Activated CD4-positive, alpha-beta T cell treated with anti-CD3 and anti-CD28 coated beads for 4 hours (primary cell): ENCODE data around the gene C1S.
"Not testable (repeated sequence)": the region's sequence is repeated elsewhere in the genome, so short reads cannot be mapped to it uniquely, and the experiment has no call there.

ENCODE experiments used
- DNase-seq, 2 donors: peaks; one replicate each; pipeline ENCODE4 v3.0.0-alpha.2; 2020

C1S gene

DNA sequence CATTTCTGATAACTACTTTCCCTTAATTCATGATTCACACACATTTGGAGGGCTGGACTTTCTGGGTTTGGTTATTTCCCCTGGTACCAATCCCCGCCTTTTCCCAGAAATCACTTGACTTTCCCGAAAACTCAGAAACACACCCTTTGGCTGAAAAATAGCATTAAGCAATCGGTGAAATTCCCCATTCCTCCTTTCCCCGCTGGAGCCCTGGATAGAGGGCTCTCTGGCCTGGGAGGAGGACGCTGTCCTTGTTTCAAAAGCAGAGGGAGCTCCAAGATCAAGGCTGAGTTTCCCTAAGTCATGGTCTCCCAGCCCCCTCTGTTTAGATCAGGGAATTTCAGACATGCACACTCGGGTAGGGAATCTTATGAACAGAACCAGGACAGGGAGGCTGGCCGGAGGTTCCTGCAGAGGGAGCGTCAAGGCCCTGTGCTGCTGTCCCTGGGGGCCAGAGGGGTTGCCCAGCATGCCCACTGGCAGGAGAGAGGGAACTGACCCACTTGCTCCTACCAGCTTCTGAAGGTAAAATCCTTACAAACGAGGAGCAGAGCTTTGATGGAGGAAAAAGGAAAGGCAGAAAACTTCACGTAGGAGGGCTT, at the start of gene C1S:
TSS of gene C1S (plus strand) at position 366 of the 602 bp plus-strand sequence. CDS start 1,195 bp downstream, outside the sequence.
- DNase-seq: no peak

DNA sequence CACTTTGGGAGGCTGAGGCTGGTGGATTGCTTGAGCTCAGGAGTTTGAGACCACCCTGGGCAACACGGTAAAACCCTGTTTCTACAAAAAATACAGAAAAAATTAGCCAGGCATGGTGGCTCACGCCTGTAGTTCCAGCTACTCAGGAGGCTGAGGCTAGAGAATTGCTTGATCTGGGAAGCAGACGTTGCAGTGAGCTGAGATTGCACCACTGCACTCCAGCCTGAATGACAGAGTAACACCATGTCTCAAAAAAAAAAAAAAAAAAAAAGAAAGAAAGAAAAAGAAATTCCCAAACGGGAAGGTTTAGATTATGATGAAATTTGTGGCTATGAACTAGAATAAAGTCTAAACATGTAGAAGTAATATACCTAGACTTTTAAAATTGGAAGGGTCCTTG, 49.1 kb upstream of the C1S start:
- not testable (repeated sequence) for DNase-seq

DNA sequence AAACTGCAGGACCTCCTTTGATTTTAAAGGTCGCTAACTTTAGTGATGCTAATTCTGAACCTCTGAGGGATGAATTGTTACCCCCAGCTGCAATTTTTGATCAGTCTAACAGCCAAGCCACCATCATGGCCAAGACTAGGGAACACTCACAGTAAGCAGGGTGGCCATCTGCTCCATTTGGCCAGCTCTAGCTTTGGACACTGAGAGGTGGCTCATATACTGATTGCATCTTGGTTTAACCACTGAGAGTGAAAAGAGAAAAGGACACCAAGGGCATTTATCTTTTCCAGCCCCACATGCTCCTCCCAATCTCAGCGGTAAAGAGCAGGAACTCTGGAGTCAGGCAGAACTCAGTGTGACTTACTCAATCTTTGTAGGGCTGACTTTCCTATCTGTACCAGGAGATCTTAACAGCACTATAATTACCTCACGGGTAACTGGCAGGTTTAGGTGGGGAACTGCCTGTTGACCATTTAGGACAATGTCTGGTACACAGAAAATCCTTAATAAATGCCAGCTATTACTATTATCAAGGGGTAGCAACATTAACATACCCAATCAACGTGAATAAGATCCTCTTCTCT, 48.4 kb upstream of the C1S start:
- no peak for DNase-seq

DNA sequence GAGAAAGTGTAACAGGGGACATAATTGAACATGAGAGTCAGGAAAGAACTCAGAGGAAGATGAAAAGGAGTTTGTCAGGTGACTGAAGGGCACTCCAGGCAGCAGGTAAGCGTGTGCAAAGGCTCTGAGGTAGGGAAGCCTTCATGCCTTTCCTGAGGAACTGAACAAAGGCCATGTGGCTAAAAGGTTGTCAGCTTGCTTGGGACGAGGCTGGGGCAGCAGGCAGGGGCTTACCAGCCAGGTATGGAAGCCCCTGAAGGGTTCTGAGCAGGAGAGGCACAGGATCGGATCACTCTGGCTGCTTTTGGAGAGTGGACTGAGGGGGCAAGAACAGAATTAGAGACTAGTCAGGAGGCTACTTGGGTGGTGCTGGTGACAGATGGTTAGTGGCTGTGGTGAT, 47.4 kb upstream of the C1S start:
- DNase-seq: no peak

DNA sequence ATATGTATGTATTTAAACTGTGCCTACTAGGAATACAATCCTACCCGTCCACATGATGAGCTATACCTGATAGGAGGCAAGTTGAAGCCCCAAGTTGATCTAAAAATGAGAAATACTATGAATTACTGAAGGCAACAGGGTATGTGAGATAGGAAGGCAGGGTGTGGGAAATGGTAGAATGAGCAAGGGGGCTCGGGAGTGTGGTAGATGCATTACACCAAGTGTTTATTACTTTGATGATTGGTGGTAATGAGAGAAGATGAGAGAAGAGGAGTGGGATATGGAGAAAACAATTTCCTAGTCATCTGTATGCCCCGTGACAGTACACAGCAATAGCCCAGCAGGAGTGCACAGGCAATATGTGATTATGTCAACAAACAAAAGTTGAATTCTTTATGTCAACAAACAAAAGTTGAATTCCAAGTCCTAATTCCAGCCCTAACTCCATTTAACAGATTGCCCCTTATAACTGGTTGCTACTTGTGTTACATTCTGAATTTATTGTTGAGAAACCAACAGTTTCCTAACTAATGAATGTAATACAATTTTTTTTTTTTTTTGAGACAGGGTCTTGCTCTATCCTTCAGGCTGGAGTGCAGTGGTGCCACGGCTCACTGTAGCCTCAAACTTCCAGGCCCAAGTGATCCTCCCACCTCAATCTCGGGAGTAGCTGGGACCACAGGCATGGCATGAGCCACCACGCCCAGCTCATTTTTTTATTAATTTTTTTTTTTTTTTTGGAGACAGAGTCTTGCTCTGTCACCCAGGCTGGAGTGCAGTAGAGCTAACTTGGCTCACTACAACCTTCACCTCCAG, 44.8 kb upstream of the C1S start:
- DNase-seq: no peak

DNA sequence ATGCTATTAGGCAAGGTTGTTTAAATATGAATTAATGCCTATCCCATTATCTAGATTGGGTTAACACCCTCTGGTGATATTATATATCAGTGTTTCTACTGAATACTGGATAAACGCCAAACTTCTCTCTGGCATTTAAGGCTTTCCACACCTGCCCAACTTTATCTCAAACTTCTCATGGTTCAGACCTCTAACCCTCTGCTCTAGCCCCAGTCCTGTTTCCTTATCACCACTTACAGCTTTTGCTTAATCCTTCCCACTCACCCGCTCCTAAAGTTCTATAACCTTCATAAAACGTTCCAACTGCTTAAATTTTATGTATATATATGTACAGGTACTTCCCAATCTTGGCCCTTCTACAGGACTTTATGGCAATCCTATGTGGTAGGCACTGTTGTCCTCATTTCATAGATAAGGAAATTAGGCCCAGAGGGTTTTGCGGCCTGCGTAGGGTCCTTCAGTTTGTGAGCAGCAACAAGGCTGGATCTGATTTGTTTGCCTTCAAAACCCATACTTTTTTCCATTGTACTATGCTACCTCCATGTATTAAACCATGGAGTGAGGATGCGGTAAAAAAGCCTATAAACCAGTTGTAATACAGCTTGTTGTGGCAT, 43.5 kb upstream of the C1S start:
- no peak for DNase-seq

DNA sequence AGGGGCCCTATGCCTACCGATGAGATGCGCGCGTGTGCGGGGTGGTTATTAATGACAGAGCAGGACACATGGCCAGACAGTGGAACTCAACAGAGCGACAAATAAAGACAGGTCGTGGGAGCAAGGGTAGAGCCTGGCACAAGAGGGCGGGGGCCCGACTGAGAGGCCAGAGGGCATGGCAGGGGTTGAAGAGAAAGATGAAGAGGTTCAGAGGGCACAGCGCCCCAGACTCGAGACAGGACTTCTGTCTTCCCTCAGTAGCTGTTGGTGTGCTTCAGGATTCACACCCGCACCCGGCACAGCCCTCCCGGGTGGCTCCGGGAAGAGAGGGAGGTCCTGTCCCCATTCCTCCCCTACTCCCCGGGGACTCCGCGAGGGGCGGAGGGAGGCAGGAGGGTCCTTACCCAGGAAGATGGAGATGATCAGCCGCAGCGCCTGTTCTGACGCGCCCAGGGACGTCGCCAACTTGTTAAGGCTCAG, 42.6 kb upstream of the C1S start:
- DNase-seq: no peak

DNA sequence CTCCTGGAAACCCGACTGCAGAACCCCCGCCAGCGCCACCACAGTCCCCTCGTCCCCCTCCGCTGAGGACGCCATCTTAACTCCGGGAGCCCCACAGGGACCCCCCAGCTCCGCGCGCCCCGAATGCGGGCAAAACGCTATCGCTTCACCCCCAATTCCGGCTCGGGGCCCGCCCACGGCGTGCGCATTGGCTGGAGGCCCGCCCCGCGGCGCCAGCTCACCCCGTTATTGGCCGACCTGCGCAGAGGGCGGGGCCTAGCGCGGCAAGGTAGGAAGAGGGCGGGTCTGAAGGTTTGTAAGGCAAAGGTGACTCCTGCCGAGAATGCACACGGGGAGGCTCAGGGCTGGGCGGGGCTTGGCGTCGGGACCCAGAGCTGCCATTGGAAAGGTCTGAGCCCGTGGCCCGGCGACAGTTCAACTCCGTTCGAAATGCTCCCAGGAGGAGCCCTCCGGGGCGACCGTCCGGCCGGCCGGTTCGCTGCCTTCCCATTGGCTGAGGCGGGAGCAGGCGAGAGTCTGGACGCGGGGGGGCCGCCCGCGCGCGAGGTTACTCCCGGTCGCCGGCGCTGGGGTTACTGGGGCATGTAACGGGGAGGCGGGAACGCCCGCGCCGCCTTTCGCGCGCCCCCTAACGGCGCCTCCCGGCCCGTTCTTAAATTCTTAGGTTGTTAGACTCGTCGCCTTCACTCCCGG, 42.0 kb upstream of the C1S start, which contains the start of gene LPCAT3:
TSS of gene LPCAT3 (minus strand) at position 127 of the 693 bp plus-strand sequence. CDS start at position 75, 52 bp downstream.
- peak; percentile 95 to 97 for DNase-seq

DNA sequence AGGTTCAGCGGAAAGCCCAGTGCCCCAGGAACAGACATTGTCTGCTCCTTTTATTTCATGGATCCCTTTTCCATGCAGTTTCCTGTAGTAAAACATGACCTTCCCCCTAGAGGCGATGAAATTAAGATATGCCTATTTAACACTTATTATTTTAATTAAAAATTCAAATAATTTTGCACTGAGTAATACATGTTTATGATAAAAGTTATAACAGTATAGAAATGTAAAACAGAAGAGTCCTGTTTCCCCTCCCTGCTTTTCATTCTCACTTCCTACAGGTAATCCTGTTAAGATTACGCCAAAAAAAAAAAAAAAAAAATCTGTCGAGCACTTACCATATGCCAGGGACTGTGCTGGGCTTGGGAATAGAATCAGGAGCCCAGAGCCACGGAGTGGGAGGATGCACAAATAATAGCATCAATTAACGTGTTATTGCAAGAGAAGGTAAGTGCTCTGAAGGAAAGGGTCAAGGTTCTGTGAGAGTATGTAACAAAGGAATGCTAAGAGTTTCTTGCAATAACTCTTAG, 41.4 kb upstream of the C1S start:
- no peak for DNase-seq

DNA sequence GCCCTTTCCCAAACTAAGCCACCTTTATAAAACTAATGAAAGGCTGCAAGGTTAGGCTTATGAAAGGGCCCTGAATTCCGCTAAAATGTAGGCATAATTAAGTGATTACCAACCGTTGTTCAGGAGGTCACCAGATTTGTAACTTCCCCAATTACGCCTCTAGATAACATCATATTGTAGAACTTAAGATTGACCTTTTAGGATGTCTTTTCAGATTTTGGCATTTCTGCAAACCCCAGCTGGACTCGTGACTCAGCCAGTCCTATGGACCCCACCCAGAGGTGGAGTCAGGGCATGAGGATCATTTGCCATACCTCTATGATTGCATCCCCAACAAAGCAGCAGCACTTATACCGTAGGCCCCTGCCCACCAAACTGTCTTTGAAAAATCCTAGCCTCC, 38.6 kb upstream of the C1S start:
- no peak for DNase-seq

DNA sequence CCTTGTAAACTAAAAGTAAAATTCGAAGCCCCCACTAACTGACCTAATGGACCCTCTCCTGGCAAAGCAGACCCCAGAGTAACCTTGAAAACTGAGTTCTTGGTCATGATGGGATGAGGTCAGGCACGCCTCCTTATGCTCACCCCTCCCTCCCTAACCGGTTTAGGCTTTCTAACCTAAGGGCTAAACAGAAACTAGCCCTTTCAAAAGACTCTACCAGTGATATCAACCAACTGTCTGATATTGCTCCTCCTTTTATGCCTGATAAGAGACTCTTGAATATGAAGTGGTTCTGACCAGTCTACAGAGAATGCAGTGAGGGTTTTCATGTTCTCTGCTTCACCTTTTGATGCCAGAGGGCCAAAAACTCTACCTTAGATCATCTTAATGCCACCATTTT, 37.4 kb upstream of the C1S start:
- DNase-seq: no peak

DNA sequence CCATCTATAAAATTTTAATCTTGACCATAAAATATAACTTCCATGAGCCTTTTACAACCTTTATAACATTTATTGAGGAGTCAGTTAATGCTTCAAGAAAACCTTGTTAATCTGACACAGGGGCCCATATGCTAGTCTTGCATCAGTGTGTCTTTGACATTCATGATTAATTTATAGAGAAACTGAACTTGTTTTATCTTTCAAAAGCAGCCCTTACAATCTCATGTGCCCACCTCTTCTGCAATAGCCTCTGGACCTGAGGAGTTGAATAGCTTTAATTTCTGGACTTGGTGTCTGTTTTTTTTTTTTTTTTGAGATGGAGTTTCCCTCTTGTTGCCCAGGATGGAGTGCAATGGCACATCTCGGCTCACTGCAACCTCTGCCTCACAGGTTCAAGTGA, 33.7 kb upstream of the C1S start:
- DNase-seq: no peak

DNA sequence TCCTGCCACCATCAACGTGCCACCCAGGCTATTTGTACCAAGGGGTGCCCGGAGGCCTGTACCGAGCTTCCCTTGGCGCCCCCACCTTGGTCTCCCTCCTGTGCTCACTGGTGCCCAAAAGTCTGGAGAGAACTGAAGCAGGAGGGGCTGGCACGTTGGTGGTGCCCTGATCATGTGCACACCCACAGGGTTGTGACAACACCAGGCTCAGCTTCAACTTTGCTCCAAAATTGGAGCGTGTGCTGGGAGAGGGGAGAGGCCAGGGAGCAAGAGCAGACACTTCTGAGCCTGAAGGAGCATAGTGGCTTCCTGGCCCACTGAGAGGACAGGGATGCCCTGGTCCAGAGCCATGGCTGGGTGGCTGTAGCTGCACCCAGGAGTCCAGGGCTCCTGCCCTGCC, 29.2 kb upstream of the C1S start:
- no peak for DNase-seq

DNA sequence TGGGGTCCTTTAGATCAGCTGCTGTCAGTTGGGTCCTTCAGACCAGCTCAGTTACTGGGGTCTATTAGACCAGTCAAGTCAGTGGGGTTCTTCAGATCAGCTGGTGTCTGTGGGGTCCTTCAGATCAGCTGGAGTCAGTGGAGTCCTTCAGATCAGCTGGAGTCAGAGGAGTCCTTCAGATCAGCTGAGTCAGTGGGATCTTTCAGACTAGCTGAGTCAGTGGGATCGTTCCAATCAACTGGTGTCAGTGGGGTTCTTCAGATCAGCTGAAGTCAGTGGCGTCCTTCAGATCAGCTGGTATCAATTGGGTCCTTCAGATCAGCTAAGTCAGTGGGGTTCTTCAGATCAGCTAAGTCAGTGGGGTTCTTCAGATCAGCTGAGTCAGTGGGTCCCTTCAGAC, 27.5 kb upstream of the C1S start:
- no peak for DNase-seq

DNA sequence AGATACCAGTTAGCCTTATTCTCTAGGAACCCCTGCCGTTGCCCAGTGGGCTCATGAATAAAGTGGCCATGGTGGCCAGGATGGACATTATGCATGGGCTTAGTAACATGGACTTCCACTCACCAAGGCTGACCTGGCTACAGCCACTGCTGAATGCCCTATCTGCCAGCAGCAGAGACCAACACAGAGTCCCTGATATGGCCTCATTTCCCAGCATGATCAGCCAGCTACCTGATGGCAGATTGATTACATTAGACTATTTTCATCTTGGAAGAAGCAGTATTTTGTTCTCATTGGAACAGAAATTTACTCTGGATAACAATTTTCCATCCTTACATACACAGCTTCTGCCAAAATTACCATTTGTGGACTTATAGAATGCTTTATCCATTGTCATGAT, 26.1 kb upstream of the C1S start:
- DNase-seq: no peak

DNA sequence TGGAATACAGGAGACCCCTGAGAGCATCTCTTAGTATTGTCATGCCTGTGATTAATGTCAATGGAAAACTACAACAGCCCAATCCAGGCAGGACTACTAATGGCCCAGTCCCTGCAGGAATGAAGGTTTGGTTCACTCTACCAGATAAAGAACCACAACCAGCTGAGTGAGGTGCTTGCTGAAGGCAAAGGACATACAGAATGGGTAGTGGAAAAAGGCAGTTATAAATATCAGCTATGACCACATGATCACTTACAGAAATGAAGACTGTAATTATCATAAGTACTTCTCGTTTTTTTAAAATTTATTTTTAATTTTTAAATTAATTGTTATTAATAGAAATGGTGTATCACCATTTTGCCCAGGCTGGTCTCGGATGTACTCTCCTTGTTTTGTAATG, 25.1 kb upstream of the C1S start:
- DNase-seq: no peak

DNA sequence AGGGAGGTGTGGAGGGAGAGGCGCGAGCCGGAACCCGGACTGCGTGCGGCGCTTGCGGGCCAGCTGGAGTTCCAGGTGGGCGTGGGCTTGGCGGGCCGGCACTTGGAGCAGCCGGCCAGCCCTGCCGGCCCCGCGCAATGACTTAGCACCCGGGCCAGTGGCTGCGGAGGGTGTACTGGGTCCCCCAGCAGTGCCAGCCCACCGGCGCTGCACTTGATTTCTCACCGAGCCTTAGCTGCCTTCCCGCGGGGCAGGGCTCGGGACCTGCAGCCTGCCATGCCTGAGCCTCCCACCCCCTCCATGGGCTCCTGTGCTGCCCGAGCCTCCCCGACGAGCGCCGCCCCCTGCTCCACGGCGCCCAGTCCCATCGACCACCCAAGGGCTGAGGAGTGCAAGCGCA, 23.1 kb upstream of the C1S start:
- not testable (repeated sequence) for DNase-seq

DNA sequence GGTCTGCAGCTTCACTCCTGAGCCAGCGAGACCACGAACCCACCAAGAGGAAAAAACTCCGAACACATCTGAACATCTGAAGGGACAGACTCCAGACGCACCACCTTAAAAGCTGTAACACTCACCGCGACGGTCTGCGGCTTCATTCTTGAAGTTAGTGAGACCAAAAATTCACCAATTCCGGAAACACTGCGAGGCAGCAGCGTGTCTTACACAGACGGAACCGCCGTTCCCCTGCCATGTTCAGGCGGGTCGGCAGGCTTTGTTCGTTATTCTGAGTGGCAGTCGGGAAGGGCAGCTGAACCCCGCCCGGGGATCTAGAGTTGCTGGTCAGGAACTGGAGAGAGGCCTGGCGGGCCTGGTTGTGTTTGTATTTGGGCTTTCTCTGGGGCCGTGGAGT, 21.9 kb upstream of the C1S start:
- DNase-seq: no peak

DNA sequence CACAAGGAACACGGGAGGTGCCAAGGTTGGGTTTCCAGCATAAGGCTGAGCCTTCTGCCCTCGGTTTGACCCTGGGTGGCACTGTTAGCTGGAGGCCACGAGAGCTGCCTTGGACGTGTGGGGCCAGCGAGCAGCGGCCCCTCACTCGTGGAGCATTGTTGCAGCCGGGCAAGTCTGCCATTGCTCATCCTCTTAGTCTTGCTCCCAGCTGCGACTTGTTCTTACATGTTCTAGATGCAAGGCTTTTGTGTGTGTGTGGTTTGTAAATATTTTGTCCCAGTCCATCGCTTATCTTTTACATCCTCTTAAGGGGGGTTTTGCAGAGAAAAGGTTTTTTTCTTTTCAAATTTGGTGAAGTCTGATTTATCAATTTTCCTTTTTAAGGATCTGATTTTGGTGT, 21.1 kb upstream of the C1S start:
- DNase-seq: no peak

DNA sequence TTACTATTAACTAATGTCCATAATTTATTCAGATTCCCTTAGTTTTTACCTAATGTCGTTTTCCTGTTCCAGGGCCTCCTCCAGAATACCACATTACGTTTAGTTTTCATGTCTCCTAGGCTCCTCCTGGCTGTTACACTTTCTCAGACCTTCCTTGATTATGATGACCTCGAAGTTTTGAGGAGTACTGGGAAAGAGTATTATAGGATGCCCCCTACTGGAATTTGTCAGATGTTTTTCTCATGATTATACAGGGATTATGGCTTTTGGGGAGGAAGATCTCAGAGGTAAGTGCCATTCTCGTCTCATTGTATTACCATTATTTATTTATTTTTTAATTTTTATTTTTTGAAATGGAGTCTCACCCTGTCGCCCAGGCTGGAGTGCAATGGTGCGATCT, 17.7 kb upstream of the C1S start:
- no peak for DNase-seq

DNA sequence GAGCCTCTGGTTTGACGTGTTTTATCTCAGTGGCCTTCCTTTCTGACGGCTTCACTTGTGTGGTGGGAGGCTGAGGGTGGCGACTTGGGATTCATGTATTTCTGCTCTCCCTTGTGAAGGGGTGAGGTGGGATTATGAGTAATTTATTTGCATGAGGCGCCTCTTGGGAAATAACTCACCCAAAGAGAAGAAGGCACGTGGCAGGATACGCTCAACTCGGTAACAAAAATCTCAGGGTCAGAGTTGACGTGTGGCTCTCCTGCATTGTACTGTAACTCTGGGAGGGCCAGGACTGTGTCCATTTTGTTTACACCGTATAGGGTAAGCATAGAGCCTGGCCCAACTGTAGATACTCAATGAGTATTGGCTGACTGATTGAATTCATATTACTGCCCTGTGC, 14.6 kb upstream of the C1S start:
- no peak for DNase-seq

DNA sequence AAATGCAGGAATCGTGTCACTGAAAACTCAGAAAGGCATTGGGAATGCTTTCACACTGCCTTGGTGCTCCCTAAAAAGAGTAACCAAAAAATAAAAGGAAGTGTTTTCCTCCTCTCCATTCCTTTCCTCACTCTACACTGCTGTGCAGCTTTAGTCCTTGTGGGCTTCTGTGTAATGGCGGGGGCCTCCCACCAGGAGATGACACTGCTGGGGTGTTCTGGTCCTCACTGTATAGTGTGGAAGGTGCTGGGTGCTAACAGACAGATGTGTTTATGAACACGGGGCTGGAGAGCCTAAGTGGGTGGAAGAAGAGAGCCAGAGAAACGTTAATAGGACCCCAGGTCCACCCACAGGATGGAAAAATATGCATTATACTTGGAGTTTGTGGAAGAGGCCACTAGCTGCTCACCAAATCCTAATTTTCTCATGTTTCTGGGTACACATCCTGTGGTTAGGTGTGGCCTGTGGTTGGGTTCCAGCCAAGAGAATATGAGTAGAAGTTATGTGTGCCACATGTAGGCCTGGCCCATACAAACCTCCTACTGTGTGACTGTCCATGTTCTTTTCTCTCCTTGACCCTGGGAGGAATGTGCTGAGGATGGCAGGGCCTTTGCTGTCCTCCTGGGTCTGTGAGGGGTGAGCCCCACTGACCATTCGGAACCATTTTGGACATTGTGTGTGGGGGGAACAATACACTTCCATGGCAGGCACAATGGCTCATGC, 14.0 kb upstream of the C1S start:
- no peak for DNase-seq
